Muscle layer of colon (tissue), 2 donors: ENCODE results near the gene ADGRB2.

Experiments
- H3K27ac ChIP-seq: one replicate; pipeline ENCODE4 v1.7.0; 2013; ENCODE audit warnings: low read depth, mild to moderate bottlenecking, low read length, moderate library complexity
- H3K27me3 ChIP-seq, 2 donors: one replicate each; pipeline ENCODE4 v1.7.0; 2013; ENCODE audit warnings: low read length in 2 of 2, mild to moderate bottlenecking in 2 of 2; ENCODE audit not compliant: insufficient read depth in 2 of 2, control insufficient read depth in 1 of 2
- H3K36me3 ChIP-seq: one replicate; pipeline ENCODE4 v1.7.0; 2013; ENCODE audit warnings: mild to moderate bottlenecking, low read length; ENCODE audit not compliant: insufficient read depth
- H3K4me1 ChIP-seq: one replicate; pipeline ENCODE4 v1.7.0; 2013; ENCODE audit warnings: mild to moderate bottlenecking, low read length; ENCODE audit not compliant: insufficient read depth
- H3K4me3 ChIP-seq, 2 donors: one replicate each; pipeline ENCODE4 v1.7.0; 2013; ENCODE audit warnings: low read length in 2 of 2, low read depth in 1 of 2, mild to moderate bottlenecking in 1 of 2, moderate library complexity in 1 of 2
- H3K9ac ChIP-seq: one replicate; pipeline ENCODE4 v1.7.0; 2013; ENCODE audit warnings: low read length
- H3K9me3 ChIP-seq: one replicate; pipeline ENCODE4 v1.7.0; 2013; ENCODE audit warnings: mild to moderate bottlenecking, low read length
- donor health status: abdominal sarcoma.
- donor health status: Adenocarcinoma of cecum.

Gene ADGRB2

DNA sequence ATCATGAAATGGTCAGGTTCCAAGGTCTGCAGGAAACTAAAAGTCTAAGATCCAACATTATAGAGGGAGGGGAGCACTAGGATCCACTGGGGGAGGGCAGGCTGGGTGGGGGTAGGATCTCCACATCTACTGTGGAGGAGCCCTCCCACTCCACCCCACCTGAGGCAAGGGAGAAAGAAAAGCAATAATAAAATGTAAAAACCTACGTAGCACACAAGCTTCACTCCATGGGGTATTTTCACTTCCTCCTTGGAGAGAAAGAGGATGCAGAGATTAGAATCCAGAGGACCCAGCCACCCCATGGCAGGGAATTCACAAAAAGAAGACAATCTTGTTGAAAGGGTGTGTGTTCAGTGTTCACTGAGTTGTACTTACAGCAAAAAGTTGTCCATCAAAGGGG, 37.3 kb upstream of the ADGRB2 start:
- Histone ChIP-seq H3K36me3 (no peaks in the 10 kb centered on the region), H3K4me3 (no peak overlapping the region), H3K4me1 (no peaks in the 10 kb centered on the region), H3K27me3 (no peaks in the 10 kb centered on the region), H3K9ac (no peak overlapping the region), H3K27ac (no peak overlapping the region), H3K9me3 (no peaks in the 10 kb centered on the region)

DNA sequence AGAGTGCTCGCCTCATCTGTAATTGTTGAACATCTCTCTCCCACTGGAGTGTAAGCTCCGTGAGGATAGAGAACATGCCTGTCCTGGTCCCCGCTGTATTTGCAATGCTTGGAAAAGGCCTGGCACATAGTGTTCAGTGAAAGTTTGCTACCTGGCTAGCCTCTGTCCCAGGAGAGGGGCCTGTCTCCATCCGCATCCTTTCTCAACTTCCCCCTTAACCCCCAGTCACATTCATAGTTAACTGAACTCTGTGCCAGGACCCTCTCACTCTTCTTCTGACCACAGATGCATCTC, 36.5 kb upstream of the ADGRB2 start:
- no peak overlapping the region for H3K4me3 ChIP-seq
- no peaks in the 10 kb centered on the region for H3K9me3 ChIP-seq
- H3K27me3 ChIP-seq = no peaks in the 10 kb centered on the region
- H3K9ac ChIP-seq = no peak overlapping the region
- H3K4me1 ChIP-seq = no peaks in the 10 kb centered on the region
- no peaks in the 10 kb centered on the region for H3K36me3 ChIP-seq
- no peak overlapping the region for H3K27ac ChIP-seq

DNA sequence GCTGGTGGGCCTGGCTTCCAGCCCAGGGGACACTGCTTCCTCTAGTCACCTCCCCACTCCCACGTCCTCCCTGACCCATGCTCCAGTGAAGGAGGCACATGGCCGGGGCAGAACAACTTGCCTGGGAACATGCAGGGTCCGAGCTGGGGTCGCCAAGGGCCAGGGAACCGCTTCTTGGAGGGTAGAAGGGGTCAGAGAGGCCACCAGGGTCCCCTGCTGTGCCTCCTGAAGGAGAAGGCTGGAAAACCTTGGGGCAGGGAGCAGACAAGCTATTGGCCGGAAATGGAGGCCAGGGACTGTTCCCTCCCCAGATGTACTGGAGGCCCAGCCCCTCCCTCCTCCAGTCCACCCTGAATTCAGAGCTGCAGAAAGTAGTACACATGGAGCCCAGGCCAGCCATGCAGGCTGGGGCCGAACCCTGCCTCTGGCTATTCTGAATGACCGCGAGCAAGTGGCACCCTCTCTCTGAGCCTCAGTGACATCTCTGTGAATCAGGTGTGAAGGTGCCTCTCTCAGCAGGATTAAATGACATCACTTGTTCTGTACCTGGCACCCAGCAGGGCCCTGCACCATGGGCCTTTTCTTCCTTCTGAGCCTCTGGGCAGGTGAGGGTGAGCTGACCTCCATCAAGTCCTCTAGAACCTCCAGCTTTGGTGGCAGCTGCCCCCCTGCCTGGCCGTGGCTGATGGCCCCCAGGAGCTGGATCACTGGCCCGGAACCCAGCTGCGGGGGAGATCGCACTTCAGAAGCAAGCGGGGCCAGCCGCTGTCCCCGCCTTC, 35.9 kb upstream of the ADGRB2 start:
- no peaks in the 10 kb centered on the region for H3K9me3 ChIP-seq
- H3K27me3 ChIP-seq = no peaks in the 10 kb centered on the region
- H3K27ac ChIP-seq = no peak overlapping the region
- H3K36me3 ChIP-seq = no peaks in the 10 kb centered on the region
- no peaks in the 10 kb centered on the region for H3K4me1 ChIP-seq
- no peak overlapping the region for H3K9ac ChIP-seq
- H3K4me3 ChIP-seq = no peak overlapping the region

DNA sequence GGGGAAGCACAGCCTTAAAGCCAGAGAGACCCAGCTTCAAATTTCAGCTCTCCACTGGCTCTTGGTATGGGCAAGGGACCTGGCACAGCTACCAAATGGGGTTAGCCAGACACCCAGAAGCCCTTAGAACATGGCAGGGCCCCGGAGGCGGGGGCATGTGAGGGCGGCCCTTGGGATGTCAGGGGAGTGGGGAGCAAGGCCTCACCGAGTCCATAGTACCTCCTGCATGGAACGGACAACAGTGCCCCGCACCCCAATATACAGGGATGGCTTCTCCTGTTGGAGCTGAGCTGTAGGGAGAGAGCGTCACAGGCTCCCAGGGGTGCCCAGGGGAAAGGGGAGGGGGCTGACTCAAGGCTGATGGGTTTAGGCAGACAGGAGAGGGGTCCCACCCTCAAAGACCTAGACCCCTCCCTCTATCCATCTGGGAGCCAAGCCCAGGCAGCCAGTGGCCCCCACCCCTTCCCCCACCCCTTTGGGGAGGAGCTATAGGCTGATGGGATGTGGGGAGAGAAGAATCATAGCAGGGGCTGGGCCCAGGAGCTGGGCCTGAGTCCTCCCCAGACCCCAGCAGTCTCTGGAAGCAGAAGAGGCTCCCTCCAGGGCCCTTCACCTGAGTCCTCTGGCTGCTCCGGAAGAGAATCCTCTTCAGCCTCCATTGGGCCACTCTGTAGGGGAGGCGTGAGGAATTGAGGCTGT, 35.2 kb upstream of the ADGRB2 start:
- H3K9ac ChIP-seq = no peak overlapping the region
- no peak overlapping the region for H3K27ac ChIP-seq

DNA sequence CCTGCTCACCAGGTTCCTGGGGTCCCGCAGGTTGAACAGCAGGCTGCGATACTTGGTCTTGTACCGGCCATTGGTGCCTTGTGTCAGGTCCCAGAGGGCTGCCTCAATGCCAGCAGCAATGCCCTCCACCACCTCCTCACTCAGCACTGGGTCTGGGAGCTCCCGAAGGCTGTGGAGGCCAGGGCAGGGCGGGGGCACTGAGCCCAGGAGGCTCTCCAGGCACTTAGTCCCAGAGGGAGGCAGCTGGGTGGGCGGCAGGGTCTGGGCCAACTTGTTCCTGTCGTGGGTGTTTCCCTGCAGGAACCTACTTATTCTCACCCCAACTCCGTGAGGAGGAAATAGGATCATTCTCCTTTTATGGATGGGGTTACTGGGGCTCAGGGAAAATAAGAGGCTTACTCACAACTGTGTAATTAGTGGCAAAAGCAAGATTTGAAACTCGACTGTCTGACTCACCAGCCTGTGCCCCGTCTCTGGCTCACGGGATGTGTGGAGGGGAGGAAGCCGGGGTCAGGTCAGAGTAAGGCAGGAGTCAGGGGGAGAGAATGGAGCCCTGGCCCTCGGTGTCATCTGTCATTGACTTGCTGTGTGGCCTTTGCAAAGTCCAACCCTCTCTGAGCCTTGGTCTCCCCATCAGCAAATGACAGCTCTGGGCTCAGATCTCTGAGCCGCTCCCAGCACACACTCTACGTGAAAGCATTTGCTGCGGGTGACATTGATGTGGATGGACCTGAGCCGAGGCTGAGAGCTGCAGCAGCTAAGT, 34.5 kb upstream of the ADGRB2 start:
- no peaks in the 10 kb centered on the region for H3K27me3 ChIP-seq
- H3K9me3 ChIP-seq = no peaks in the 10 kb centered on the region
- no peak overlapping the region for H3K4me3 ChIP-seq
- H3K4me1 ChIP-seq = no peaks in the 10 kb centered on the region
- H3K36me3 ChIP-seq = no peaks in the 10 kb centered on the region
- H3K9ac ChIP-seq = no peak overlapping the region
- no peak overlapping the region for H3K27ac ChIP-seq

More for the DNA sequence above, 35.2 kb upstream of the ADGRB2 start:
- Histone ChIP-seq H3K36me3 (no peaks in the 10 kb centered on the region), H3K4me1 (no peaks in the 10 kb centered on the region), H3K27me3 (no peaks in the 10 kb centered on the region), H3K4me3 (no peak overlapping the region), H3K9me3 (no peaks in the 10 kb centered on the region)

GRCh38 chr1:31798086-31798432, 33.9 kb upstream of the ADGRB2 start:
- Histone ChIP-seq H3K9ac (no peak overlapping the region), H3K4me3 (no peak overlapping the region), H3K27ac (no peak overlapping the region), H3K9me3 (no peaks in the 10 kb centered on the region), H3K36me3 (no peaks in the 10 kb centered on the region), H3K27me3 (no peaks in the 10 kb centered on the region), H3K4me1 (no peaks in the 10 kb centered on the region)

DNA sequence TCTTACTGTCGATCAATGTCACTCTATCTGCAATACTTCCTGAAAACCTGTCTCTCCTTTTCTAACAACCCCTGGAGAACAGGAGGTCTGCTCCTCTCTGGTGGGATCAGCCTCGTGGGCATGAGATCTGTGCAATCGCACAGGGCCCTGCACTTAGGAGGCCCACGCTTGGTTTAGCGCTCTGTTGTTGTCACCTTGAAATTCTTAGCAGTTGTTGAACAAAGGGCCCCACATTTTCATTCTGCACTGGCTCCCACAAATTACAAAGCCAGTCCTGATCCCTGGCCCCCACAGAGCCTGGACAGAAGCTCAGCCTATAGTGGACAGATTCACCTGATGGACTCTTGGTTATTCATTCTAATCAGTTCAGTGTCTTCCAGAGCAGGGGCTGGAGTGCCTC, 33.1 kb upstream of the ADGRB2 start:
- Histone ChIP-seq H3K4me1 (no peaks in the 10 kb centered on the region), H3K9me3 (no peaks in the 10 kb centered on the region), H3K27me3 (no peaks in the 10 kb centered on the region), H3K36me3 (no peaks in the 10 kb centered on the region), H3K27ac (no peak overlapping the region), H3K9ac (no peak overlapping the region), H3K4me3 (no peak overlapping the region)

- no peaks in the 10 kb centered on the region for H3K36me3 ChIP-seq
- no peak overlapping the region for H3K4me3 ChIP-seq
- no peak overlapping the region for H3K9ac ChIP-seq
- H3K4me1 ChIP-seq = no peaks in the 10 kb centered on the region
- no peaks in the 10 kb centered on the region for H3K9me3 ChIP-seq
- no peak overlapping the region for H3K27ac ChIP-seq
- H3K27me3 ChIP-seq = no peaks in the 10 kb centered on the region
Measured at GRCh38 chr1:31796707-31797106, 32.6 kb upstream of the ADGRB2 start.

DNA sequence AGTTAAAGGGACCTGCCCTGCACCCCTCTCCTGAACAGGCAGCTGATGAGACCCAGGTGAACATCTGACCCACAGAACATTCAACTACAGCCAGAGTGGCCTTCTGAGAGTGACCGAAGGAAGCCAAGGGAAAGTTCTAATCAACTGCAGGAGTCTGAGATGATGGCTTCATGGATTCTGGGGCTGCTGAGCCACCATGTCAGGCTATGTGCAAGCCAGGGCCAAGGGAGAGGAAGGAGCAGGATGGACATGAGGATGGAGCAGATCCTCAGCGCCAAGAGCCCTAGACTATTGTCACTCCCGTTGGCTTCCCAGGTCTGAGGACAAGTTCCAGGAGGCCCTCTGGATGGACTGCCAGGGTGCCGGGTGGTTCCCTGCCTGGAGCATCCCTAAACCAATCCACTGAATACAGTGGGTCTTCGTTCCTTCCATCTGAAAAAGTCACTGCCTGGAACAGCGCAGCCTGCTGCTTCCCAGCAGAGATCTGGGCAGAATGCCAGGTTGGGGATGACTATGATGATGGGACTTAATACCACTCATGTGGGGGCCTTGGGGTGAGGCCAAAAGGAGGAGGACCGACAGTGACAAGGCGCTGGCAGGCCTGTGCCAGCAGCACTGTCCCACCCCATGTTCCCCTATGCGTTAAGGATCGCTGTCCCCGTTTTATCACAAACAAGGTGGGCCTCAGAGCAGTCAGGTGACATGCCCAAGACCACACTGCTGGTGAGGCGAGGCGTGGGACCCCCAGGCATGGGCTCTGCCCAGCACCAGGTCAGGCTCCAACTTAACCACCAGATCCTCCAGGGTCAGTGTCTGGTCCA, 31.9 kb upstream of the ADGRB2 start:
- no peak overlapping the region for H3K4me3 ChIP-seq
- H3K9ac ChIP-seq = no peak overlapping the region
- H3K36me3 ChIP-seq = no peaks in the 10 kb centered on the region
- H3K27ac ChIP-seq = no peak overlapping the region
- no peaks in the 10 kb centered on the region for H3K27me3 ChIP-seq
- H3K9me3 ChIP-seq = no peaks in the 10 kb centered on the region
- H3K4me1 ChIP-seq = no peaks in the 10 kb centered on the region

DNA sequence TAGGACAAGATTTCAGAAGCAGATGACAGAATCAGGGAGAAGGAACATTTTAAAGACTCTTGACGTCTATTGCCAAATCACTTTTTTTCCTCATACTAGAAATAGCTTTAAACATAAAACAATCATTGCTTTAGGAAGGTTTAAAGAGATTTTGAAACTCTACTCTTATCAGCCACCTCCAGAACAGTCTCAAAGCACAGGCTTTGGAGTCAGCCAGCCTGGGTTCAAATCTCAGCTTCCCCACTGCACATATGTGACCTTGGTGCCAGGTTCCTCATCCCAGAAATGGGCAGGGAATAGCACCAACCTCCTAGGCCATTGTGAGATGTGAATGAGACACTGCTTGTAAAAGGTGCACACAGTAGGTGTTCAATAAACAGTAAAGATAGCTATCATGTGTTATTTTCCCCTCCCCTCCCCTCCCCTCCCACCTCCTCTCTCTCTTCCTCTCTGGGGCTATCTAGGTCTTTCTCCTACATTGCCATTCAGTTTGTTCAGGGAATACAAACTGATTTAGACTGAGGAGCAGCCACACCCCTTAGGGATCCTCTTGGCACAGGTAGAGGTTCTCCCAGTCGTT, 31.0 kb upstream of the ADGRB2 start:
- Histone ChIP-seq H3K36me3 (no peaks in the 10 kb centered on the region), H3K27ac (no peak overlapping the region), H3K27me3 (no peaks in the 10 kb centered on the region), H3K9ac (no peak overlapping the region), H3K9me3 (no peaks in the 10 kb centered on the region), H3K4me1 (no peaks in the 10 kb centered on the region), H3K4me3 (no peak overlapping the region)
